Measurements from ENCODE around the gene LMAN1L.

LMAN1L gene

DNA sequence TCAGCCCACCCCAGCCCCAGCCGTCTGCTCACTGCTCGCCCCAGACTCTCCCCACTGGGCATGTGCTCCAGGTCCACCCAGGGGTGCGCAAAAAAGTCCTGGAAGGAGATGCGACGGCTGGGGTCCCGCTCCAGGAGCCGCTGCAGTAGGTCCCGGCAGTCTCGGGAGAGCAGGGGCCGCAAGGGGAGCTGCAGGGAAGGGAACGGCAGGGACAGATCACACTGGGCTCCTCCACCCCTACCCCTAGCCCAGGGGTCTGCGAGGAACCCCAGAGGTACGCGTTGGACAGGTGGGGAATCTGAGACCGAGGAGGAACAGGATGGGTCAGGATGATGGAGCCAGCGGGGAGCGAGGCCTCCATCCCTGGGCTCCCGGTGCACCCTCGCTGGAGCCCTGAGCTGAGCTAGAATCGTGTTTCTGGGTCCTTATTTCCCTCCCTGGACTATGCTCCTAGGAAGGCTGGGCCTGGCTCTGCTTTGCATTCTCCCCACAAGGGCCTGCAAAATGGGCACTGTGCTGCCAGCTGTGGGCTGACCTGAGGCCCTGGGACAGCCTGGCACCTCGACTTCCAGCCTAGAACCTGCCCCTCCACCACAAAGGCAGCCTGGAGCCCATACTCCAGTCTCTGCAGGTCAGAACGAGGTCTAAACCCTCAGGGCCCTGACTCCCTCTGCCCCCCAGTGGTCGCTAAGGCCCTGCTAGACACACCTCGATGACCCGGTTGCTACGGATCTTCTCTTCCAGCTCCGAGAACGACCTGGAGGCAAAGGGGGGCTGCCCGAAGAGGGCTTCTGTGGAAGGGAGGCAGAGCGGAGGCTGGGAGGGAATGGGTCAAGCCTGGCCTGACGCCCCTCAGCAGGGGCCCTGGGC is 27.1 kb downstream of the LMAN1L start:
- DNase-seq: no peak

DNA sequence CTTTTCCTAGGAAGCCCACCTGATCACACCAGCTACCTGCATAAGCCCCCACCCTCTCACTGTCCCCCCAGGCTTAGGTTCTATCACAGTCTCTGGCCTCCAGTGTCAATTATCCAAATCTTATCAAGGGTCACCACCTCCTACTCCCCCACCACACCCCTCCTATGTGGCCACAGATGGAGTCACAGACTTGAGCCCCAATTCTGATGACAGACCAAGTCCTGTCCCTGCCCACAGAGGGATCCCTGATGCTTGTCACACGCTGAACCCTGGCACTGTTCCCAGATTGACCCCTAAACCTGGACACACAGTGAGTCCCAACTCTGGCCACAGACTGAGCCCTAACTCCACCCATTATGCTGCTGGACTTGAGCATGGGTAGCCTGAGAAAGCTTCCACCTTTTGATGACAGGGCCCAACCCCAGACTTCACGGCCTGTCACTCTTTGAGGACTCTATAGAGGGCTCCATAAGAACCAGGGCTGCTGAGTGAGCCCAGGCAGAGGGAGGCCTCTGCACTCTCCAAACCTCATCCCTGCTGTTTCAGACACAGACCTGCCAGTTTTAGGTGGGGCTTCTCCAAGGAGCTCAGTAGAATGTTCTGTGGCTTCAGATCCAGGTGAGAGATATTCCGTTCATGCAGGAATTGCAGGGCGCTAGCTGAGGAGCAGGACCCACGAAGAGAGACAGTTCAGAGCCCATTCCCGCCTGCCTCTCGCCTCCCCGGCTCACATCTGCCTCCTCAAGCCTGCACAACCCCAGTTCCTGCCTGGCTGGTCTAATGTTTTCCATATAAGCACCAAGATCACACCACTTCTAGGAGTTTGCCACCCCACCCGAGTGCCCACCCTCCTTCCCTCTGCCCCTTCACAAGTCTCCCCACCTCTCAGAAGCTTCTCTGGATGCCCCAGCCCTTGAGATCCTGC is 28.5 kb downstream of the LMAN1L start:
- no peak for DNase-seq

GRCh38 chr15:74841891-74842373 is 29.3 kb downstream of the LMAN1L start:
- DNase-seq: no peak

- peak; percentile 85 for DNase-seq
Observed at GRCh38 chr15:74842581-74843444, 30.2 kb downstream of the LMAN1L start, which contains the start of gene ULK3. Gene ULK3, minus strand, starts transcription at chr15:74843156. Its CDS starts 51 bp downstream, at chr15:74843105.

- no peak for DNase-seq
Observed at GRCh38 chr15:74843445-74843828, 30.8 kb downstream of the LMAN1L start.

- no peak for DNase-seq
Observed at GRCh38 chr15:74843891-74844299, 31.3 kb downstream of the LMAN1L start.

GRCh38 chr15:74844319-74845207 is 31.9 kb downstream of the LMAN1L start:
- DNase-seq: no peak

- DNase-seq: no peak
Observed at GRCh38 chr15:74845208-74845568, 32.6 kb downstream of the LMAN1L start.

GRCh38 chr15:74845581-74845980 is 32.9 kb downstream of the LMAN1L start:
- DNase-seq: no peak

GRCh38 chr15:74847432-74847831 is 34.8 kb downstream of the LMAN1L start:
- DNase-seq: no peak

GRCh38 chr15:74850393-74850792 is 37.8 kb downstream of the LMAN1L start:
- no peak for DNase-seq

- DNase-seq: no peak
Observed at GRCh38 chr15:74851960-74852359, 39.3 kb downstream of the LMAN1L start.

GRCh38 chr15:74854453-74855022 is 41.9 kb downstream of the LMAN1L start:
- no peak for DNase-seq

DNA sequence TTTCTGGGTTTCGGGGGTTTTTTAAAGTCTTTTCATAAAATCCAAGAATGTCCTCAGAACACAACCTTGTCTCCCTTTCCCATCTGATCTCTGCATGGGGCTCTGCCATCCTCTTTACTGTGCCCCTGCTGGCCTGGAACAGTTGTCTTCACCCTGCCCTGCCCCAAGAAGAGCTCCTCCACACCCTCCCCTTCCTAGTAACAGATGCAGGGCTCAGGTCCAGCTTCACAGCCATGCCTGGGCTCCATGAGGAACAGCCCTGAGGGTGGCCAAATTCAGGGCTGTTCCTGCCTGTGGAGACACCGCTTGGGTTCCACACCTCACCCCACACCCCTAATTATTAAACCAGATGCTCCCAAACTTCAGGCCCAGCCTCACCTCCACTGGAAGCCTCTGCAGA is 43.2 kb downstream of the LMAN1L start:
- no peak for DNase-seq

- DNase-seq: no peak
Observed at GRCh38 chr15:74856537-74856936, 43.9 kb downstream of the LMAN1L start.

DNA sequence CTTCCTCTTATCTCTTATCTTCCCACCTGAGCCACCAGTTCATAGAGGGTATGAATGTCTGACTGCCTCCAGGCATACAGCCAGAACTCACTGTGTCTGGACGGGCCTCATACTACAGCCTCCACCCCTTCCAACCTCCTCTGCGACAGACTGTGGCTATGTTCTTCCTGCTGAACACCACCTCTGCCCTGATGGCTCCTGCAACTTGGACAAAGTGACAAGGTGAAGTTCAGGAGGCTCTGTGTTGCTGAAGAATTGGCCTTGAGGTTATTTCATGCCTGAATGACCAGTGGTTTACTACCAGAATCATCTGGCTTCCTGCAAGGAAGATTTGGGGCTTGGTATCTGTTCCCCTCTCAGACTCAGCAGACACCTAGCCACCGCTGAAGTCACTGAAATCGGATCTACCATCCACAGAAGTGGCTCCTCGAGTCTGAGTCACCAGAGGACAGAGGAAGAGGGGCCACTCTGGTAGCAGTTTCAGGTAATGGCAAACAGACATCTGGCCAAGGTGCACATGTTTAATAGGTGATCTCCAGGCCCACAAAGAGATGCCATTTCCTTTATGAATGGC is 44.5 kb downstream of the LMAN1L start:
- DNase-seq: no peak

DNA sequence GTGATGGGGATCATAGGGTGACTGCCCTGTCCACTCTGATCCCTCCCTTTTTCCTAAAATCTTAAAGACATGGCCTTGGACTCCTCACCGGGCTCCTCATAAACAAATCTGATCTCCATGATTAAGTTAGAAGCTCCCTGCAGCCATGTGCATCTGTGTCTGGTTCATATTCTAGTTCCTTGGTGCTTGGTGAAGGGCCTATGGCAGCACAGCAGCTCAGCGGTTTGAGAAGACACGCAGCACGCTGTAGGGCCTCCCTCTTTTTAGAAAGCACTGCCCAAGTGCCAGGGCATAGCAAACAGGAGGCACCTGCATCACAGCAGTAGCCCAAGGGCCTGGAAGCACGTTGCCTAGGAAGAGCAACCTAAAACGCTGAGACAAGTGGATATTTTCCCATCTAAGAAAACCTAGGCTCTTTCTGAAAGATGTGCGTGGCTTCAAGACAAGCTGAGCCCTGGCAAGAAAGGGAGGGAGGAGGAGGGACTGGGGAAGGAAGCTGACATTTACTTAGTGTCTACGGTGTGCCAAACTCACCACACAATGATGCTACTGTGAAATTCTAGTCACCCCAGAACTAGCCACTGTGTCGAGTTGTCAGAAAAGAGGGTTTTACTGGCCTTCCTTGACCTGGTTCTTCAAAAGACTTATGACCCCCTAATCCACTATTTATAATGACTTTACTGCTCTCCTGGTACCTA is 45.2 kb downstream of the LMAN1L start:
- DNase-seq: no peak

DNA sequence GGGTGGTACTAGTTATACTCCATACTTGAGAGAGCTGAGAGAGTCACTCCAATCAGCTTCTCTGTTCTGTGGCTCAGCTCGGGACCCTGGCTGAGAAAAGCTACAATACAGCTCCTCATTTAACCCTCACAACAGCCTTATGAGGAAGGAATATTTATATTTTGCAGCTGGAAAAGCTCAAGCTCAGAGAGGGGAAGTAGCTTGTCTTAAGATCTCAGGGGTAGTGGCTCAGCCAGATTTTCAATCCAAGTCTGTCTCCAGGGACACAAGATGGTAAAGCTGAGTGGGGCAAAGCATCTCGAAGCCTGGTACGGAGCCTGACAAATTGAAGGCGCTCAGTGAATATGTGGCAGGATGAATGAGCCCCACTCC is 45.7 kb downstream of the LMAN1L start:
- no peak for DNase-seq

DNA sequence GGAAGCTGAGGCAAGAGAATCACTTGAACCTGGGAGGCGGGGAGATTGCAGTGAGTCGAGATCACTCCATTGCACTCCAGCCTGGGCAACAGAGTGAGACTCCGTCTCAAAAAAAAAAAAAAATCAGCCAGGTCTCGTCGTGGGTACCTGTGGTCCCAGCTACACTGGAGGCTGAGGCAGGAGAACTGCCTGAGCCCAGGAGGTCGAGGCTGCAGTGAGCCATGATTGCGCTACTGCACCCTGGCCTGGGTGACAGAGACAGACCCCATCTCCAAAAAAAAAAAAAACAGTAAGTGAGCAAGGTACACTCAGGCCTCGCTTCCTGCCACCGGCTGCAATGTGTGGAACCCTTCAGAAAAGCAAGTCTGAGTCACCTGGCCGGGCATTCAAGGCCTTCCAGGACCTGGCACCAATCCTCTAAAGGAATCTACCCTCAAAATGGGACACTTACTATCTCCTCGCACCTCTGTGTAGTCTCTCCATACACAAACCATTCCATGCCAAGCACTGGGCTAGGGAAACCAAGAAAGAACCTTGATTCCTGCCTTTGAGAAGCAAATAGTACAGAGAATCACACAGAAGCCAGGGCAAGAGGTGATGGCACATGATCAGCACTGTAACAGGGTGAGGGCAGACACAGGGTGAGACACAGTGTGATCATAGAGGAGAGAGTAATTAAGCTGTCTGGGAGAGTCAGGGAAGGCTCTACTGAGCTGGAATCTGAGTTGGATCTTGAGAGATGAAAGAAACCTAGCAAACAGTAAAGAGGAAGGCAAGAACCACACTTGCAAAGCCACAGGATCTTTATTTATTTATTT is 50.8 kb downstream of the LMAN1L start:
- no peak for DNase-seq
